Activated CD4-positive, CD25-positive, alpha-beta regulatory T cell treated with anti-CD3 and anti-CD28 coated beads, Interleukin-2, amount 50 U/mL, for 72 hours (primary cell): Measurements from ENCODE around the gene SLC2A13.
"Not testable (repeated sequence)": the region's sequence is repeated elsewhere in the genome, so short reads cannot be mapped to it uniquely, and the experiment has no call there.

Experiments
- DNase-seq: peaks from one replicate; pipeline ENCODE4 v3.0.0; 2021

Gene SLC2A13

DNA sequence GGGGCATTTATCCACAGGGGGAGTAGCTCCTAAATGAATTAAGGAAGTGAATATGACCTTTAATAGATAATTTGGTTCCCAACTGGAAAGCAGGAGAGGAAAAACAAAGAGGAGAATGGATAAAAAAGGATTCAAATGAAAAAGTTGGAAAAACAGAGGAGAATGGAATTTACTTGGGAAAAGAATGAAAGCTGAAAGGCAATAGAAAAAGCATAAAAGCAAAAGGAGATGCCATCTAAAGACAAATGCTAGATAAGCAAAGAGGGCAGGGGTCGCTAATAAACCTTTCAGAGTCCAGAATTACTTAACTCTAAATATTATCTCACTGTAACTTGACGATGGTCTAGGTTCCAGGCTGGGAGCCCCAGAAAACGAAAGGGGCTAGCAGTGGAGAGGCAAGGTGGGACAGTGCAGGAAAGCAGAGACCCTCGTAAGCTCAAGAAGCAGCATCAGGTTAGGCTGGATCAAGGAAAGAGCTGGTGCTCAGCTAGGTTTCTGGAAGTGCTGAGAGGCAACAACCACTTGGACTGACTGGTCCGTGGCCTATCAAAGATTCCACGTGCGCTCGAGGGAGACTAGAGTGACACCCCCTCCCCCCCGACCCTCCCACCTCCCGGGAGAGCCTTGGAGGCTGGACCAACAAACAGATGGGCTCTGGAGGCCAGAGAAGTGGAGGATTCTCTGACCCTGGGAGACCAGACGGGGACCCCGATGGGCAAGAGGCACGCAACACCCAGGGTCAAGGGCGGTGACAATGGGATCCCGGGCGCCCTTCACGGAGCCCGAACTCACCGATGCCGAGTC lies 1.2 kb downstream of the SLC2A13 start:
- no peak for DNase-seq

DNA sequence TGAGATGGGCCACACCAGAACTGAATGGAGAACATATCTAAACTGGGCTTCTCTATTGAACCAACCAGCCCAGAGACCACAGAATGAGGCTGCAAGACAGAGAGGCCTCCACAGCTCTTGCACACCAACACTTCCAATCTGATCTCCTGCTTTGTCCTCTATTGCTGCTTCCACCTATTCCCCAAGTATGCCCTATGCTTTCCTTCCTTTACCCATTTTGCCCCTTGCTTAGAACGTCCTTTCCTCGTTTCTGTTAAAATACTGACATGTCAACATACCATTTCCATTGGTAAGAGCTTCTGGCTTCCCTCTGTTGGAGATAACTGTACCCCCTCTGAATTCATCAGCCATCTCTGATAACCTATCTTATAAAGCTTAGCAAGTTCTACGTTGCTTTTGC lies 2.8 kb downstream of the SLC2A13 start:
- no peak for DNase-seq

DNA sequence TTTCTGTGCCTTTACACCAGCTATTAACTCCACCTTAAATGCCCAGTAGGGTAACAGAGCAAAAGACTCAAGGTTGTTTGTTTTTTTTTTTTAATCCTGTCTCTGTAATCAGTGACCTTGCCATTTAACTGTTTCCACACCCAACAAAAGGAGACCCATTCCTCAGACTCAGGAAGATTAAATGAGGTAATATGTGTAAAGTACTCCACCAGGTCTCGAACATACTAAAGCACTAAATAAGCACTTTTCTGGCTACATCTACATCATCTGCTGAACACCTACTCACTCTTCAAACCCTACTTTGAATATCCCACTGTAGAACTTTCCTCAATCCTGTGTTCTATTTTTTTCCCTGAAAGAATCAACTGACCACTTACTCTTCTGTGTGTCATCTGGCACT lies 4.1 kb downstream of the SLC2A13 start:
- DNase-seq, result no peak

DNA sequence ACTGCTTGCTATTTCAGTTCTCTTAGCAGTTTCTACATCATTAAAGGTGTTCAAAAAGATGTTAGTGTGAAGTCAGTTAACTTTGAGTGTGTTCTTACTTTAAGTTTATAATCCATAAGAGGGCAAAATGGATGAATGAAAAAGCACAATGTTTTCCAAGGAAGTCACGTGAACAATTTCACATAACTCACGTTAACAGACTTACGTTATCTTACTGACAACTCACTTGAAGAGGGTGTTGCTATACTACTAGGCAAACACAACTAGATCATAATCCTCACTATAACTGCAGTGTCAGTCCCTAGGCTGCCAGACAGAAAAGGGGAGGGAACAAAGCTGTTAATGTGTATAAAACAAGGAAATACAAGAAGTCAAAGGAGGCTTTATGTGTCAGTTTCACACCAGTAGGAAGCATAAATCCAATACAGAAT lies 6.4 kb downstream of the SLC2A13 start:
- no peak for DNase-seq

DNA sequence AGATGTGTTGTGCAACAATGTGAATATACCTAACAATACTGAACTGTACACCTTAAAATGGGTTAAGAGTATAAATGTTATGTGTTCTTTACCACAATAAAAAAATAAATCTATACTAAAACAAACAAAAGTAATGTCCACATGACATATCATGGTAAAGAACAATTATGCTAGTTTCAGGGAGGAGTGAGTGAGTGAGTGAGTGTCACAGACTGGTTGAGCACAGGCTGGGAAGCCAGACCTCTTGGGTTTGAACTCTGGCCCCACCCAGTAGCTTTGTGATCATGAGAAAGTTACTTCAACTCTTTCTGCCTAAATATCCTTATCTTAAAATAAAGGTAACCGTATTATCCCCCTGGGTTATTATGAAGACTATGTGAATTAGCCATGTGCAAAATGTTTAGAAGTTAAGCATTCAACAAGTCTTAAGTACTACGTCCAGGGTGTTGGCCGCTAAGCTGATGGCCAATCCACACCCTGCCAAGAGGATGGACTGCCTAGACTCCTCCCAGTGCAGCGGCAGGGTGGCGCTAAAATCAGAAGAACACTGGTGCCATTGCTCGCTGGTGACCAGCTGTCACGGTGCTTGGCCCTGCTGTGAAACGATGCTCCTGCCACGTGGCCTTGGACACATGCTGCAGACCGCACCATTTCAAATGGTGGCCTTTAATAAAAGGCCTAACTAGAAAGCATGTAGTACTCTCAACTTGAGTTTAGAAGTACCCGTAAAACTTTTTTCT lies 7.3 kb downstream of the SLC2A13 start:
- no peak for DNase-seq

DNA sequence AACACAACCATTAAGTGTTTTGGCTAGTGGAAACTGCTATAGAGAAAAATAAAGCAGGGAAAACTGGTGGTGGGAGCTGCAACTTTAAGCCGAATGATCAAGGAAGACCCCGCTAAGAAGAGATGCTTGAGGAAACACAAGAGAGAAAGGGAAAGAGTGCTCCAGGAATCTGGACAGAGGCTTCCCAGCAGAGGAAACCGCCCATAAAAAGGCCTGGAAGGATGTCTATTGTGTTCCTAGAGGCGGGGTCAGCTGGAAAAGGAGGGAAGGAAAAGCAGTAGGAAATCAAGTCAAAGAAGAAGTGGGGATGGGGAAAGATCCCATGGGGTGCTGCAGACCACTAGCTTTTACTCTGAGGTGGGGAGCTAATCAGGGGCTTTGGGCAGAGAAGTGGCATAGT lies 12.4 kb downstream of the SLC2A13 start:
- no peak for DNase-seq

DNA sequence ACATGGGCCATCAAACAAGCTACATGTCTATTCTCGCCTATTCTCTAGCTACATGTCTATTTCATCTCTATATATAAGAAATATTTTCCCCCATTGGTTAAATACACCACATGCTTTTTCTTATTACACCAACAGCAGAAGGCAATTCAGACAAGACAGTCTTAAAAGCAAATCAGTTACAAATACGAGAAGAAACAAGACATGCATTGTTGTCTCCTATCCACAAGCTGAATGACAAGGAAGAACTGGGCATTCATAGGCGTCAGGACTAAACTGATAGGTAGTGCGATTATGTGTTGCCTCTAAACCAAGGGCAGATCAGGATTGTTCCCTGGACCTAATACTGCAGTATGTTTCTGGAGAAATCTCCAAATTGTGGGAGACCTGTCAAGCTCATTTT lies 19.4 kb downstream of the SLC2A13 start:
- DNase-seq, result no peak

DNA sequence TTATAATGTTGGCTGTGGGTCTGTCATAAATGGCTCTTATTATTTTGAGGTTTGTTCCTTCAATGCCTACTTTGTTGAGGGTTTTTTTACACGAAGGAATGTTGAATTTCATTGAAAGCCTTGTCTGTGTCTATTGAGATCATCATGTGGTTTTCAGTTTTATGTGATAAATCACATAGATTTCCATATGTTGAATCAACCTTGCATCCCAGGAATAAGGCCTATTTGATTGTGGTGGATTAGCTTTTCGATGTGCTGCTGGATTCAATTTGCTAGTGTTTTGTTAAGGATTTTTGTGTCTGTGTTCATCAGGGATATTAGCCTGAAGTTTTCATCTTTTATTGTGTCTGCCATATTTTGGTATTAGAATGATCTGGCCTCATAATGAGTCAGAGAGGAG lies 27.6 kb downstream of the SLC2A13 start:
- DNase-seq, result no peak

DNA sequence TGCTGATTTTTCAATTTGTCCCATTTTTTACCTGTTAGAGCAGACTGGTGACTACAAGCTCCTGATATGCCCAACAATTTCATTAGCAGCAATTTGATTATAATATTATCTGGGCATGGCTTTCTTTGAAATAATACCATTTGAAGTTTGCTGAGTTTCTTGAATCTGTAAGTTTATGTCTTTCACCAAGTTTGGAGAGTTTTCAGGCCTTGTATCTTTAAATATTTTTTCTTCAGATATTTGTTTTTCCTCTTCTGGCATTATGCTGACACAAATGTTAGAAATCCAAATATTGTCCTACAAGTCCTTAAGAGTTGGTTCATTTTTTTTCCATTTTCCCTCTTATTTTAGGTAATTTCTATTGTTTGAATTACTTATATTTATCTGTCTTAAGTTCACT lies 30.4 kb downstream of the SLC2A13 start:
- DNase-seq, result no peak

DNA sequence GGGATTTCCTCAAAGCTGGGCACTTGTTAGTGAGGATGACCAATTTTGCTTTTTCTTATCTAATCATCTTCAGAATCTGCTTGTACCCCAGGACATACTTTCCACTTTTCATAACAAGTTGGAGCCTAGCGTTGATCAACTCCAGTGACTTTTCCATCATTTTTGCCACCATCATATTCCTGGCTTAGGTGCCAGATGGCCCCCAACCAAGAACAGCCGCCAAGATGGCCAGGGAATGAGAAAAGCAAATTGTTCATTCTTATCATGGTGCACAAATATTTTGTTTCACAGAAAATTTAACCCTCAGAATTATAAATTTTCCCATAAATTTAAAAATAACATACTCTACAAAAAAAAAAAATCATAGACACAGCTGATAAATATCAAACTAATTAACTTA lies 37.5 kb downstream of the SLC2A13 start:
- no peak for DNase-seq

DNA sequence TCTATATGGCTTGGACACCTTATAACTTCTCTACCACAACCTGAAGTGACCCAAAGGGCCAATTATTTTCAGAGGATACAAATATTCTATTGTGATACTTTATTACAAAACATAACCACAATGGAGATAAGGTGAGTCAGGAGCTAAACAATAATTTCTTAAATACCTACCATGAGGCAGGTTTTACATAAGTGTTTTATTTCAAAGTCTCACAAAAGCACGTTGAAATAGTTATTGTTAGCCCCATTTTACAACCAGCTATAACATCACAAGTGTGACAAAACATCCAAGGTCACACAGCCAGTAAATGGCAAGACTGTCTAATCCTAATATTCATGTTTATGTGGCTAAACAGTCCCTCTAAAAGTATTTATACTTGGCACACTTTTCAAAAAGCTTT lies 40.2 kb downstream of the SLC2A13 start:
- no peak for DNase-seq

DNA sequence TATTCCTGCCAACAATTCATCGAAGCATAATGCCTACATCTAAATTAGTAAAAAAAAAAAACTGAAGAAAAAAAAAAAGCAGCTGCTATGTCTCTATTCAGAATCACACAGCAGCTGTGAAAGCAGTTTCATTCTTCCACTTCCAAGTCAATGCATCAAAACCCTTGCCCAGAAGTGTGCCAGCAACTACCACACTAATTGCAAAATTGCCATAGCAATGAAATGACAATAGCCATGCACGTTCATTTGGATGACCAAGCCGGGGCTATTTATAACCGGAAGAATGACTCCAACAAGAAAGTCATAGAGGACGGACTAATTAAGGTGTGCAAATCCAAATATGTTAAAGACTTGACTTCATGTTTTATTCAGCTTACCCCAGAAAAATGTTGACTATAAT lies 42.5 kb downstream of the SLC2A13 start:
- no peak for DNase-seq

DNA sequence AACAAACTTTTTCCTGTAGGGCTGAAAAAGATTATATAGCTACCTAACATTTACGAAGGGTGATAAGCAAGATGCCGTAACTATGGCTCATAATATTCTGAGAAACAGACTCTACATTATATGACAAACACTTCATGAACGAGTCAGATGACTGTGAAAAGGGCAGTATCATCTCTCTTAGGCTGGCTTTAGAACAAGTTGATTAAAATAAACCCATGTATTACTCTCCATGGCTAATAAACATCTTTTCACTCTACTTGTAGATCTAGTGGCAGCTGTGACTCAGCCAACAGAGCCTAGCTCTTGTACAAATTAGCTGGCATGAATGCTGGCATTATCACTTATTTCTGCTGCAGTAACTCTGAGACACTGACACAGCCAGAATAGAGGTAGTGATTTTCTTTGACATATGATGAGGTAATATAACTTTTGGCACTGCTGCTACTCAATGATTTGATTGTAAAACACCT lies 47.1 kb downstream of the SLC2A13 start:
- no peak for DNase-seq

DNA sequence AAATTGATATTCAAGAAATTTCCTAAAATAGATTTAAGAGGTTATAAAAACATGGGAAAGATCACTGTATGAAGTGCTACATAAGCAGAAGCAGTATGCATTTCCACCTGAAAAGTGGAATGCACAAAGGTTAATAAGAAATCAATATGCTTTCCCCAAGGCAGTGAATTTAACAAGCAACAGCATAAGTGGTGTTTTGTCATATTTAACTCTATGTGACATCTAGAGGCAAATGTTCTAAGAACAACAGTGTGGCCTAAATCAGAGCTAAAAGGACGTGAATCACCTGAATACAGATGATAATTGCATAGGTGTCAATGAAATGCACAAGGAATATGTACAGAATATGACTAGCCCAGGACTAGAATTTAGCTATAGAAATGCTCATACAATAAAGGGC lies 49.5 kb downstream of the SLC2A13 start:
- no peak for DNase-seq

DNA sequence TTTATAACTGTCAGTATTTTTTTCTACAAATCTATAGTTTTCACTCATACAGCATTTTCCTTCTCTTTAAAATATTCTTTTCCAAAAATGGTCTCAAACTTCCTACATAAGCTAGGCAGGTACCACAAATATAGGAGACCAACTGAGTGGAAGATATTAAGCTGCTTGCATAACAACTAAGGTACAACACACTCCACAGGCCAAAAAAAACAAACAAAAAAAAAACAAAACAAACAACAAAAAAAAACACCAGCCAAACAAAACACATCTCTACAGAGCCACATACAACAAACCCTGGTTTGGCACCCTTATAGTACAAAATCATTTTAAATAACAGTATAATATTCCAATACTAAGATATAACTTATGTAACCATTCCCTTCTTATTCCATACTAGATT lies 50.1 kb downstream of the SLC2A13 start:
- DNase-seq, result no peak

DNA sequence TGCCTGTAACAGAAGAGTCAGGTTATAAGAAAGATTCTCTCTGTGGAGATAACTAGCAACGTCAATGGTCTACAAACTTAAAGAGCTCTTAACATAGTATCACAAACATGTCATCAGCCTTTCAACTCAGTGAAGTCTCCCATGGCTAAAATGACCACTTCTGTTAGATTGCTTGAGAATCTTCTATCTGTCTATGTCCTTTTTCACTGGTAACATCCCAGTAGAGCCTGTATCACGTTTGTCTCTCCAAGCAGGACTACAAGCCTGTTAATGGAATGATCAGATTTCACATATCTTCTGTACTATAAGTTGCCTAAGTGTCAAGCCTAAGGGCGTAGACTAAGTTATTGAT lies 50.7 kb downstream of the SLC2A13 start:
- no peak for DNase-seq

DNA sequence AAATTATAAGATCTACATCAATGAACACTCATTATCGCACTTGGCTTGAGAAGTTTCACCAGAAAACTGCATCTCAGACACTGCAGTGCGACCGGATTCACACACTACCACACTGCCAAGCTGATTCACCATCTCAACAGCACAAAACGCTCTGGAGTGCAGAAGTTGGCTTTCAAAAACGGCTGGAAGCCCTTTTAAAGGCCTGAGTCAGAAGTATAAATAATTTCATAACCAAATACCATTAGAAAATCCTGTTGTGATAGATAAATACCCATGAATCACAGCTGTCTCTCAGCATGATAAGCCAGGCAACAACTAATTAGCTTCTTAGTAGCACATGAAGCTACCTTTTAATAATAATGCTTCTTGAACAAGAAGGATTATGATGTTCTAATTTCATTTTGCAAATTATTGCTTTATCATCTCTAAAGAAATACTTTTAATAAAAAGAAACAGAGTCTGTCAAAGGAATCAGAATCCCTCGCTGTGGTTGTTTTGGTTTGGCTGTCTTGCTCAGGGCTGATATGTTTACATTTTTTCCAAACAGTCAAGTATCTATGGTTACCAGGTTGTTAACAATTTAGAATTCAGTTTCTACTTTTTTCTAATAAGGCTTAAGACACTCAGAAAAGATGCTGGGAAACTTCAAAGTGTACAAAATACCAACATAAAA lies 51.2 kb downstream of the SLC2A13 start:
- DNase-seq, result no peak

DNA sequence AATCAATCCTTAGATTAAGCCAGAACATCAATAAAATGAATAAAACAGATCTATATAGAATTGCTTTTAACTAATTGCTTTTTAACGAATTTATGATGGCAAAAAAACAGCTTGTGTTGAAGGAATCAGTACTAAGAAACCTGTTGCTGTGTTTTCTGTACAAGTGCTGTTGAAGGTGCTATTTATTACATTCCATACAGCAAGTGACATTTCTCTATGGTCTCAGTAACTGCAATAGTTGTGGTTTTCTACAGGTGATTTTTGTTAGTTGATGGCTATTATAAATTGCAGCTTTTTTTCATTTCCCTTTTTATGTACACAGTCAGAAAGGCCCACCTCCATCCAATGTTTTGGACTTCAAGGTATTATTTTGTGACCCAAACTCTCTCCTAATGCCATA lies 56.6 kb downstream of the SLC2A13 start:
- no peak for DNase-seq

DNA sequence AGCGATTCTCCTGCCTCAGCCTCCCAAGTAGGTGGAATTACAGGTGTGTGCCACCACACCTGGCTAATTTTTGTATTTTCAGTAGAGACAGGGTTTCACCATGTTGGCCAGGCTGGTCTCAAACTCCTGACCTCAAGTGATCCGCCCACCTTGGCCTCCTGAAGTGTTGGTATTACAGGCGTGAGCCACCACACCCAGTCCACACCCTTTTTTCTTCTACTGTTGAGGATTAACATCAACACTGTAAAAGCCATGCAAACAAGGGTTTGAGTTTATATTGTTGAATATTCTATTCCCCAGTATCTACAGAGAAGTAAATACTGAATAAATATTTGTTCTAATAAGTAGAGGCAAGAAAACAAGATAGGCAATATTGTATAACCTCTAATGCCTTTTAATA lies 58.9 kb downstream of the SLC2A13 start:
- DNase-seq, result not testable (repeated sequence)

DNA sequence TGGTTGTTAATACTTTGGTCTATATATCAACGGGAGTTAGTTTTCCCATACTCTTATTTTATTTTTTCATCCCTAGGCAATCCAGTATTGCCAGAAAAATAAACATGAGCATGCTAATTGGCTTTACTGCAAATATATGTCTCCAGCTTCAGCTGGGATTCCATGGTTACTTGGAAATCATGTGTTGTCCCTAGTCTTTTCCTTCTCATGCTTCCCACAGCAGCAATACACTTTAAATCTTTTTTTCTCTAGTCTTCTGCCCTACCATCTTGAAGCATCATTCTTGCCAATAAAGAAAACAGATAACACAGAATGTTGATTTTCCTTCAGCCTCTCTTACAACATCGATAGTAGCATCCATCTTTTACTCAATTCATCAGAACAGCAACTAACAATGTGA lies 60.2 kb downstream of the SLC2A13 start:
- no peak for DNase-seq

DNA sequence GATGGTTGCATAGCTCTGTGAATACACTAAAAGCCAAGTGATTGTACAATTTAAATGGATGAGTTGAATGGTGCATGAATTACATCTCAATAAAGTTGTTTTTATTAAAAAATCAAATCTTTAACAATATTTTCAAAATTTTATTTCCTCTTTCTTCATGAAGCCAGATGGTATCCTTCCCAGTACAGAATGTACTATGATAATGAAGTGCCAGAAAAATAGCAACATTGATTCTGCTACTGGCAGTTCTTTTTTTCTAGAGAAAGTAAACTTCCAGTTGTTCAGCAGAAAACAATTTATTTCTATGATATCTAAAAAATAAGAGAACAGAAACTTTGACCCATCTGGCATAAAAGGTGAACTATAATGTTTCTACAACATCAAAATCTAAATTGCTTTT lies 61.5 kb downstream of the SLC2A13 start:
- DNase-seq, result no peak

DNA sequence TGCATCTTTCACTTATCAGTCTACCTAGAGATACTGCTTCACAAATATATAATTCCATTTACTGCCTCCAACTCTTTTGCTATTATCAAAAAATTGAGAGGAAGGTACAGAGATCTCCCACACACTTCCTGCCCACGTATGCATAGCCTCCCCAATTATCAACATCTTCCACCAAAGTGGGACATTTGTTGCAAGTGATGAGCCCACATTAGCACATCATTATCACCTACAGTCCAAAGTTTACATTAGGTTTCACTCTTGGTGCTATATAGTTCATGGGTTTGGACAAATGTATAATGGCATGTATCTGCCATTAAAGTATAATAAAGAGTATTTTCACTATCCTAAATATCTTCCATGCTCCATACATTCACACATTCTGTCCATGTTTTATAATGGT lies 66.3 kb downstream of the SLC2A13 start:
- no peak for DNase-seq

DNA sequence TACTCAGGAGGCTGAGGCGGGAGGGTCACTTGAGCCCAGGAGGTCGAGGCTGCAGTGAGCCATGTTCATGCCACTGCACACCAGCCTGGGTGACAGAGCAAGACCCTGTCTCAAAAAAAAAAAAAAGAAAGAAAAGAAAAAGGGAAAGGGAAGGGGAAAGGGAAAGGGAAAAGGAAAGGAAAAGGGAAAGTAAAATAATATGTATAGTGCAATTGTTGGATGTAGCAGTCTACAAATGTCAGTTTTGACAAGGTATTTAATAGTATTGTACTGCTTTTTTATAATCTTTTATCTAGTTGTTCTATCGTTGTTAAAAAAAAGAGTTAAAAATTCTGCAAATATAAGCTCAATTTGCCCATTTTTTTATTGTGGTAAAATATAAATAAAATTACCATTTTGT lies 67.3 kb downstream of the SLC2A13 start:
- DNase-seq, result no peak

DNA sequence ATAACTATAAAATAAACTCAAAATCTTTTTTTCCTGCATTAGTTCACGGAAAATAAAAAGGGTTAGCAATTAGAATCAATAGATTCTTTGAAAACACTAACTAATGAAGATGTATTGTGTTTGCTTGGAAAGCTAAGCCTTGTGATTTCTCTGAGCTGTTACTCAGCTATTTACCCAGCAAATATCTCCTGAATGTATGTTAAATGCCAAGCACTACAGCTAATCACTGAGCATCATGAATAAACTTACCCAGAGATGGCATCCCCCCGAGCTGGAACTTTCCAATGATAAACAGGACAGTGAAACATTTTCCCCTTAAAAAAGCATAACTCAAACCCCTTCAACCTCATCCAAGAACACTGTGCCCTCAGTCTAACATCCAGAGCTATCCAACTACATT lies 71.2 kb downstream of the SLC2A13 start:
- DNase-seq, result no peak
